Measurements from ENCODE around the gene RTL9.

Gene RTL9

DNA sequence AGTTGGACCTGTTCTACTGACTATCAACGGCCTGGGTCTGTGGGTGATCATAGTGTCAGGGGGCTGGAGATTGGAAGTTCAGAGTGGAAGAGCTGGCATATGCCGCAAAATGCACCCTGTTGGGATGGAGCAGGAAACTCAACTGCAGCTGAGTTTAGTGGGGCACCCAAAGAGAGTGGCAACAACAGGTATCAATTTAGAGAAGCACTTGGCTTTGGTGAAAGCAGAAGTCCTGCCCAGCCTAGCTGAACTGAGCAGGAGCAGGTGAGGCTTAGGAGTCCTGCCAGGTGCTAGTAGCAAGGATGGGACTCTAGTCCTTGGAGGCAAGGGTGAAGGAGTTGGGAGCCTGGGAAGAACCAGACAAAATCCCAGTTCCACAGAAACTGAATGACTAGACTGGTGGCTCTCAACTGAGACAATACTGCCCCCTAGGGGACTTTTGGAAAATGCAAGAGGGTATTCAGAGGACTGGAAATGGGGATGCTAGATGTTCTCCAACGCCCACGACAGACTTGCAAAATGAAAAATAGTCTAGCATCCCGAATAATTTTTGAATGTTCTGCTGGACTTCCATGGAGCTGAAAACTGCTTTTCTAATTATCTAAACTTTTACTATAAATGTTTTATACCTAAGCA lies 49.4 kb downstream of the RTL9 start:
- H3K27ac ChIP-seq: no peak overlapping the region
- TF ChIP-seq, protein P1, sequence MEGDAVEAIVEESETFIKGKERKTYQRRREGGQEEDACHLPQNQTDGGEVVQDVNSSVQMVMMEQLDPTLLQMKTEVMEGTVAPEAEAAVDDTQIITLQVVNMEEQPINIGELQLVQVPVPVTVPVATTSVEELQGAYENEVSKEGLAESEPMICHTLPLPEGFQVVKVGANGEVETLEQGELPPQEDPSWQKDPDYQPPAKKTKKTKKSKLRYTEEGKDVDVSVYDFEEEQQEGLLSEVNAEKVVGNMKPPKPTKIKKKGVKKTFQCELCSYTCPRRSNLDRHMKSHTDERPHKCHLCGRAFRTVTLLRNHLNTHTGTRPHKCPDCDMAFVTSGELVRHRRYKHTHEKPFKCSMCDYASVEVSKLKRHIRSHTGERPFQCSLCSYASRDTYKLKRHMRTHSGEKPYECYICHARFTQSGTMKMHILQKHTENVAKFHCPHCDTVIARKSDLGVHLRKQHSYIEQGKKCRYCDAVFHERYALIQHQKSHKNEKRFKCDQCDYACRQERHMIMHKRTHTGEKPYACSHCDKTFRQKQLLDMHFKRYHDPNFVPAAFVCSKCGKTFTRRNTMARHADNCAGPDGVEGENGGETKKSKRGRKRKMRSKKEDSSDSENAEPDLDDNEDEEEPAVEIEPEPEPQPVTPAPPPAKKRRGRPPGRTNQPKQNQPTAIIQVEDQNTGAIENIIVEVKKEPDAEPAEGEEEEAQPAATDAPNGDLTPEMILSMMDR (conservative IDR thresholded peaks at IDR 0.05): peak; percentile 60

All from VCaP (cell line).